GM19025 (cell line): ENCODE results near the gene R3HDML.
"Not testable (repeated sequence)": the region's sequence is repeated elsewhere in the genome, so short reads cannot be mapped to it uniquely, and the experiment has no call there.

Experiments
- ATAC-seq: cut with Tn5 transposase; IDR thresholded peaks from one replicate; pipeline ENCODE4 v1.9.1; 2021; ENCODE audit warnings: mild to moderate bottlenecking, low read depth, moderate library complexity; ENCODE audit not compliant: unreplicated experiment

R3HDML gene

DNA sequence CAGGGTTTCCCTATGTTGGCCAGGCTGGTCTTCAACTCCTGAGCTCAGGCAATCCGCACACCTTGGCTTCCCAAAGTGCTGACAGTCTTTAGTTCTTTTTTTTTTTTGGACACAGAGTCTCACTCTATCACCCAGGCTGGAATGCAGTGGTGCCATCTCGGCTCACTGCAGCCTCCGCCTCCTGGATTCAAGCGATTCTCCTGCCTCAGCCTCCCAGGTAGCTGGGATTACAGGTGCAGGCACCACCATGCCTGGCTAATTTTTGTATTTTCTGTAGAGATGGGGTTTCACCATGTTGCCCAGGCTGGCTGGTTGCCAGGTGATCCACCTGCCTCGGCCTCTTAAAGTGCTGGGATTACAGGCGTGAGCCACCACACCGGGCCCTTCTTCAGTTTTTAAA is 9.1 kb upstream of the R3HDML start:
- not testable (repeated sequence) for ATAC-seq

GRCh38 chr20:44328428-44328827 is 8.4 kb upstream of the R3HDML start:
- no peak for ATAC-seq

- ATAC-seq: no peak
These were observed 5.6 kb upstream of the R3HDML start for GRCh38 chr20:44331201-44331600.

- no peak for ATAC-seq
These were observed 2.5 kb upstream of the R3HDML start for GRCh38 chr20:44334306-44334705.

GRCh38 chr20:44334709-44335108 is 2.1 kb upstream of the R3HDML start:
- ATAC-seq: no peak

GRCh38 chr20:44335675-44336074 is 1.2 kb upstream of the R3HDML start:
- ATAC-seq: no peak

- no peak for ATAC-seq
These were observed 757 bp upstream of the R3HDML start for GRCh38 chr20:44336086-44336485.

DNA sequence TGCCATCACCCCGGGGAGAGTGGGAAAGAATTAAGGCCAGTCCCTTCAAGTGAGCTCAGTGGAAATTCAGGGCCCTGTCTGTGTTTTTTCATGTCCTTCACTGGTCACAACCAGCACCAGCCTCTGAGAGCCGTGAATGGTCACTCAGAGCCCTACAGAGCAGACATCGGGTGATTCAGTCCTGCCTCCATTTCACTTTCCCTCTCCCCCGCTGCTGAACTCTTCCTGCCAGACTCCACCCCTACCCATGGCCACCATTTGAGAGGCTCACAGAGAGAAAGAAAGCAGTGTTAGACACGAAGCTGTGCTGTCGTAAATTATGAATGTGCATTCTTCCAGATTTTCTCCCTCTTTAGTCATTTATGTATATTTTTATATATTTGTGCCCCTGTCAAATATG is 5.4 kb downstream of the R3HDML start:
- ATAC-seq: no peak

- ATAC-seq: no peak
These were observed 6.4 kb downstream of the R3HDML start for GRCh38 chr20:44343162-44343675.

GRCh38 chr20:44344723-44345122 is 7.9 kb downstream of the R3HDML start:
- ATAC-seq: no peak

DNA sequence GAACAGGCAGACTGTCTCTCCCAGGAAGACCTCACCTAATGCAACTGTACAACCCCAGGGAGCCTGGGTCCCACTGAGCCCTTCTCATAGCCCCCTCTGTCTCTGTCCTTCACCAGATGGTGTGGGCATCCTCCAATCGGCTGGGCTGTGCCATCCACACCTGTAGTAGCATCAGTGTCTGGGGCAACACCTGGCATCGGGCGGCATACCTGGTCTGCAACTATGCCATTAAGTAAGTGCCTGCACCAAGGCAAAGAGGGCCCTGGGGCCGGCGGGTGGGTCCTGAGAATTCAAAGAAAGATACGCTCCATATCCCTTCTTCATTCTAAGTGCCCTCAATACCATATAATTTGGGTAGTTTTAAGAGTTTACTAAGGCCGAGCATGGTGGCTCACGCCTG is 8.3 kb downstream of the R3HDML start:
- no peak for ATAC-seq

DNA sequence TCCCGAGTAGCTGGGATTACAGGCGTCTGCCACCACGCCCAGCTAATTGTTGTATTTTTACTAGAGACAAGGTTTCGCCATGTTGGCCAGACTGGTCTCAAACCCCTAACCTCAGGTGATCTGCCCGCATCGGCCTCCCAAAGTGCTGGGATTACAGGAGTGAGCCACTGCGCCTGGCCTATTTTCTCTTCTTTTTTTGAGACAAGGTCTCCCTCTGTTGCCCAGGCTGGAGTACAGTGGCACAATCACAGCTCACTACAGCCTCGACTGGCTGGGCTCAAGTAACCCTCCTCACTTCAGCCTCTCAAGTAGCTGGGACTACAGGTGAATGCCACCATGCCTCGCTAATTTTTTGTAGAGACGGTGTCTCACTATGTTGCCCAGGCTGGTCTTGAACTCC is 9.1 kb downstream of the R3HDML start:
- not testable (repeated sequence) for ATAC-seq

- ATAC-seq: no peak
These were observed 11.4 kb downstream of the R3HDML start for GRCh38 chr20:44348168-44348659.

GRCh38 chr20:44349349-44349748 is 12.5 kb downstream of the R3HDML start:
- no peak for ATAC-seq

DNA sequence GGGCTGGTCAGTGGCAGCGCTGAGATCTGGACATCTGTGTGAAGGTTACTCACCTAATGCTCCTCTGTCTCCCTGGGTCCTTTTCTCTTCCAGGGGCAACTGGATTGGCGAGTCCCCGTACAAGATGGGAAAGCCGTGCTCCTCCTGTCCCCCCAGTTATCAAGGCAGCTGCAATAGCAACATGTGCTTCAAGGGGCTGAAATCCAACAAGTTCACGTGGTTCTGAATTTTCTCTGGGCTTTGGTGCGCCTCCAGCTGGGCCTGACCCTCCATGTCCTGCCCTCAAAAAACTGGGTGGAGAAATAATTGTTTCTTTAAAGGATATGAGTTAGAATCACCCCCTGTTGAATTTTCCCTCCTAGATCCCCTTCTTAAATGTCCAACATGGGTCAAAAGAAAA is 13.7 kb downstream of the R3HDML start:
- ATAC-seq: no peak

GRCh38 chr20:44354979-44355497 is 18.2 kb downstream of the R3HDML start:
- ATAC-seq: no peak

GRCh38 chr20:44355498-44356352 is 18.9 kb downstream of the R3HDML start, which contains the start of gene HNF4A:
TSS of gene HNF4A (plus strand) at chr20:44355699. CDS start at chr20:44355805, 106 bp downstream.
- no peak for ATAC-seq

DNA sequence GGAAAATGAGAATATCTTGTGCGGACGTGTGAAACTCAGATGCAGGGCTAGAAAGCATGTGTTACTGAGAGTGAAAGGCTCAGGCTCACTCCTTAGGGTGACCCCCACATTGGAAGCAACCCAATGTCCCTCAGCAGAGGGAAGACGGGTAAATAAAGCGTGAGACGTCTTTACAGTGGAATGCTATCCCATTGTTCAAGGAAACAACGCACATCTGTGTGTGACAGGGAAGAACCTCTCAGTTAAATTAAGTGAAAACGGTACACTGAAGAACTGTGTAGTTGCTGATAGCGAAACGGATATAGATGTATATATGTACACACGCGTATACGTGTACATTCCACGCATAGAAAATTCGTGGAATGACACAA is 19.5 kb downstream of the R3HDML start:
- ATAC-seq: no peak

DNA sequence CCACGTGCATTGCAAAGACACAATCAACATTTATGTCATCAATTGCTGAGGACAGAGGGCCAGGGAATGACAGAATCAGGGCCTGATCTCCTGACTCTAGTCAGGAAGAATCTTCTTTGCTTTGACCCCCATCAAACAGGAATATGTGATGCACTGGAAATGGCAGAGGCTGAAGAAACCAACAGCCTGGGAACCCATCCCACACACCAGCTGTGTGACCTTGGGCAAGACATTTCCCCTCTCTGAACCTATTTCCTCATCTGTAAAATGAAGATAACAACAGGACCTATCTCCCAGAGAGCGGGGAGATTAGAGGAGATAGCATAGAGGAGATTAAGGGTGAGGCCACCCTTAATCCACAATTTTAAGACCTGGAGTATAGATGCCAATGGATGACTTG is 20.2 kb downstream of the R3HDML start:
- ATAC-seq: no peak

GRCh38 chr20:44357555-44358125 is 20.8 kb downstream of the R3HDML start:
- ATAC-seq: no peak

DNA sequence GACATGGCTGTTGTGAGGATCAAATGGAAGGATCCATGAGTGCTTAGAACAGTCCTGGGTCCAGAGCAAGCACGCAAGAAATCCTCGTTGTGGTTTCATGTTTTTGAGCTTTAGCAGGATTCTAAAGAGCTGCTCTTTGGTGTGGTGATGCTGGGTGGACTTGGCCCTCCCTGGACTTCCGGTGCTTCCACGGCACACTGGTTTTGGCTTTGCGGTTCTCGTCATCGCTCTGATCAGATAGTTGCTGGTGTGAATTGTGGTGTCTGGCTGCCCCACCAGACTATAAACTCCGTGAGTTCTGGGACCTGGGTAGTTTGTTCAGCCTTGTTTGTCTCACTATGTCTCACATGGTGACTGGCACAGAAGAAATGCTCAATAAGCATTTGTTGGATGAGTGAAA is 21.9 kb downstream of the R3HDML start:
- ATAC-seq: no peak
